ENCODE data around the gene XYLT1.
"Not testable (repeated sequence)": the region's sequence is repeated elsewhere in the genome, so short reads cannot be mapped to it uniquely, and the experiment has no call there.

XYLT1 gene

GRCh38 chr16:17470908-17471718, at the start of gene XYLT1:
TSS of gene XYLT1 (minus strand) at chr16:17470960. CDS start at chr16:17470796, 164 bp downstream.
- peak in 1 of 2 donors; percentile 49 for DNase-seq (ENCODE audit: low read depth in 2 of 2)

GRCh38 chr16:17520111-17520510, 49.4 kb upstream of the XYLT1 start:
- no peak for DNase-seq (ENCODE audit: low read depth in 2 of 2)

- no peak for DNase-seq (ENCODE audit: low read depth in 2 of 2)
Measured at GRCh38 chr16:17519101-17519955, 48.6 kb upstream of the XYLT1 start.

- DNase-seq (ENCODE audit: low read depth in 2 of 2), result no peak
Measured at GRCh38 chr16:17518441-17518840, 47.7 kb upstream of the XYLT1 start.

GRCh38 chr16:17515421-17516210, 44.9 kb upstream of the XYLT1 start:
- no peak for DNase-seq (ENCODE audit: low read depth in 2 of 2)

GRCh38 chr16:17512636-17513220, 42.0 kb upstream of the XYLT1 start:
- no peak for DNase-seq (ENCODE audit: low read depth in 2 of 2)

GRCh38 chr16:17511340-17511739, 40.6 kb upstream of the XYLT1 start:
- no peak for DNase-seq (ENCODE audit: low read depth in 2 of 2)

GRCh38 chr16:17510567-17510966, 39.8 kb upstream of the XYLT1 start:
- DNase-seq (ENCODE audit: low read depth in 2 of 2), result no peak

- DNase-seq (ENCODE audit: low read depth in 2 of 2), result no peak
Measured at GRCh38 chr16:17509194-17509593, 38.4 kb upstream of the XYLT1 start.

GRCh38 chr16:17508303-17508702, 37.5 kb upstream of the XYLT1 start:
- DNase-seq (ENCODE audit: low read depth in 2 of 2), result no peak

- not testable (repeated sequence) for DNase-seq (ENCODE audit: low read depth in 2 of 2)
Measured at GRCh38 chr16:17507516-17507915, 36.8 kb upstream of the XYLT1 start.

GRCh38 chr16:17505828-17506227, 35.1 kb upstream of the XYLT1 start:
- not testable (repeated sequence) for DNase-seq (ENCODE audit: low read depth in 2 of 2)

GRCh38 chr16:17504050-17504449, 33.3 kb upstream of the XYLT1 start:
- no peak for DNase-seq (ENCODE audit: low read depth in 2 of 2)

- DNase-seq (ENCODE audit: low read depth in 2 of 2), result no peak
Measured at GRCh38 chr16:17503331-17503730, 32.6 kb upstream of the XYLT1 start.

- DNase-seq (ENCODE audit: low read depth in 2 of 2), result no peak
Measured at GRCh38 chr16:17501321-17501720, 30.6 kb upstream of the XYLT1 start.

GRCh38 chr16:17499223-17499902, 28.6 kb upstream of the XYLT1 start:
- DNase-seq (ENCODE audit: low read depth in 2 of 2), result no peak

GRCh38 chr16:17497648-17498047, 26.9 kb upstream of the XYLT1 start:
- no peak for DNase-seq (ENCODE audit: low read depth in 2 of 2)

- DNase-seq (ENCODE audit: low read depth in 2 of 2), result no peak
Measured at GRCh38 chr16:17496891-17497290, 26.1 kb upstream of the XYLT1 start.

- DNase-seq (ENCODE audit: low read depth in 2 of 2), result no peak
Measured at GRCh38 chr16:17493012-17493411, 22.3 kb upstream of the XYLT1 start.

- no peak for DNase-seq (ENCODE audit: low read depth in 2 of 2)
Measured at GRCh38 chr16:17491140-17491662, 20.4 kb upstream of the XYLT1 start.

GRCh38 chr16:17488506-17488905, 17.7 kb upstream of the XYLT1 start:
- no peak for DNase-seq (ENCODE audit: low read depth in 2 of 2)
